ENCODE results near the gene HRH1.
"Not testable (repeated sequence)": the region's sequence is repeated elsewhere in the genome, so short reads cannot be mapped to it uniquely, and the experiment has no call there.

Gene HRH1

GRCh38 chr3:11244121-11244677 lies 89.9 kb downstream of the HRH1 start:
- DNase-seq (ENCODE audit: low spot score) = no peak

GRCh38 chr3:11245276-11245675 lies 91.0 kb downstream of the HRH1 start:
- no peak for DNase-seq (ENCODE audit: low spot score)

- DNase-seq (ENCODE audit: low spot score) = no peak
These were observed 91.8 kb downstream of the HRH1 start for GRCh38 chr3:11245827-11246662.

- no peak for DNase-seq (ENCODE audit: low spot score)
These were observed 92.3 kb downstream of the HRH1 start for GRCh38 chr3:11246663-11246970.

GRCh38 chr3:11247362-11247761 lies 93.1 kb downstream of the HRH1 start:
- no peak for DNase-seq (ENCODE audit: low spot score)

- no peak for DNase-seq (ENCODE audit: low spot score)
These were observed 94.3 kb downstream of the HRH1 start for GRCh38 chr3:11248596-11248995.

- no peak for DNase-seq (ENCODE audit: low spot score)
These were observed 96.9 kb downstream of the HRH1 start for GRCh38 chr3:11250902-11251806.

- DNase-seq (ENCODE audit: low spot score) = no peak
These were observed 97.5 kb downstream of the HRH1 start for GRCh38 chr3:11251807-11252176.

GRCh38 chr3:11254876-11255275 lies 100.6 kb downstream of the HRH1 start:
- no peak for DNase-seq (ENCODE audit: low spot score)

- not testable (repeated sequence) for DNase-seq (ENCODE audit: low spot score)
These were observed 101.2 kb downstream of the HRH1 start for GRCh38 chr3:11255537-11255936.

- DNase-seq (ENCODE audit: low spot score) = no peak
These were observed 104.7 kb downstream of the HRH1 start for GRCh38 chr3:11258958-11259357.

GRCh38 chr3:11260460-11260859 lies 106.2 kb downstream of the HRH1 start:
- DNase-seq (ENCODE audit: low spot score) = no peak

GRCh38 chr3:11269007-11269406 lies 114.7 kb downstream of the HRH1 start:
- DNase-seq (ENCODE audit: low spot score) = no peak

- peak; percentile 94 for DNase-seq (ENCODE audit: low spot score)
These were observed 118.0 kb downstream of the HRH1 start, which contains the start of gene ATG7 for GRCh38 chr3:11271986-11272904. Gene ATG7 (plus strand): TSS chr3:11272397. CDS start chr3:11298696, 26,299 bp downstream.

- DNase-seq (ENCODE audit: low spot score) = no peak
These were observed 118.7 kb downstream of the HRH1 start for GRCh38 chr3:11272906-11273574.

GRCh38 chr3:11273891-11274291 lies 119.6 kb downstream of the HRH1 start:
- DNase-seq (ENCODE audit: low spot score) = no peak

GRCh38 chr3:11274566-11275142 lies 120.4 kb downstream of the HRH1 start:
- DNase-seq (ENCODE audit: low spot score) = no peak

GRCh38 chr3:11275926-11276325 lies 121.6 kb downstream of the HRH1 start:
- no peak for DNase-seq (ENCODE audit: low spot score)

GRCh38 chr3:11276901-11277300 lies 122.6 kb downstream of the HRH1 start:
- no peak for DNase-seq (ENCODE audit: low spot score)

- no peak for DNase-seq (ENCODE audit: low spot score)
These were observed 128.2 kb downstream of the HRH1 start for GRCh38 chr3:11282250-11283138.

Measured in hematopoietic multipotent progenitor cell treated with erythropoietin and hydrocortisone succinate and interleukin-3 and kit ligand, for 15 days (in vitro differentiated cells).